Retina (tissue), 1 donor: Measurements from ENCODE around the gene ABR.
"Not testable (repeated sequence)": the region's sequence is repeated elsewhere in the genome, so short reads cannot be mapped to it uniquely, and the experiment has no call there.

Source experiments
- DNase-seq: peaks from one replicate; pipeline ENCODE4 v3.0.0-alpha.2; 2016

ABR gene

GRCh38 chr17:1091190-1091534 lies 88.6 kb downstream of the ABR start:
- no peak for DNase-seq

GRCh38 chr17:1090465-1091189 lies 89.2 kb downstream of the ABR start:
- DNase-seq: no peak

GRCh38 chr17:1089915-1090314 lies 89.9 kb downstream of the ABR start:
- DNase-seq: no peak

GRCh38 chr17:1087381-1088241 lies 92.2 kb downstream of the ABR start:
- DNase-seq: peak; percentile 74

- peak; percentile 75 for DNase-seq
Measured at GRCh38 chr17:1083451-1084187, 96.2 kb downstream of the ABR start.

GRCh38 chr17:1082579-1082978 lies 97.2 kb downstream of the ABR start:
- no peak for DNase-seq

- peak; percentile 72 for DNase-seq
Measured at GRCh38 chr17:1078831-1079561, 100.8 kb downstream of the ABR start.

GRCh38 chr17:1077986-1078711 lies 101.6 kb downstream of the ABR start:
- peak; percentile 59 for DNase-seq

- DNase-seq: peak; percentile 52
Measured at GRCh38 chr17:1077581-1077985, 102.2 kb downstream of the ABR start.

GRCh38 chr17:1076982-1077302 lies 102.8 kb downstream of the ABR start:
- DNase-seq: no peak

GRCh38 chr17:1076299-1076981 lies 103.3 kb downstream of the ABR start:
- DNase-seq: no peak

GRCh38 chr17:1074886-1075605 lies 104.7 kb downstream of the ABR start:
- no peak for DNase-seq

- DNase-seq: not testable (repeated sequence)
Measured at GRCh38 chr17:1073963-1074625, 105.7 kb downstream of the ABR start.

- no peak for DNase-seq
Measured at GRCh38 chr17:1073241-1073962, 106.4 kb downstream of the ABR start.

GRCh38 chr17:1072551-1072961 lies 107.2 kb downstream of the ABR start:
- DNase-seq: no peak

- DNase-seq: no peak
Measured at GRCh38 chr17:1071103-1071825, 108.5 kb downstream of the ABR start.

- DNase-seq: no peak
Measured at GRCh38 chr17:1070411-1070810, 109.4 kb downstream of the ABR start.

GRCh38 chr17:1069847-1070246 lies 109.9 kb downstream of the ABR start:
- DNase-seq: no peak

GRCh38 chr17:1068356-1068755 lies 111.4 kb downstream of the ABR start:
- DNase-seq: no peak
